GM12801 (cell line): Measurements from ENCODE around the gene NWD2.

ENCODE experiments used
- TF ChIP-seq, protein P1 (sequence below): IDR thresholded peaks from one replicate; pipeline ENCODE4 v1.5.1; 2011; ENCODE audit warnings: control low read depth; ENCODE audit not compliant: insufficient read length; ENCODE audit errors: extremely low read depth

NWD2 gene

DNA sequence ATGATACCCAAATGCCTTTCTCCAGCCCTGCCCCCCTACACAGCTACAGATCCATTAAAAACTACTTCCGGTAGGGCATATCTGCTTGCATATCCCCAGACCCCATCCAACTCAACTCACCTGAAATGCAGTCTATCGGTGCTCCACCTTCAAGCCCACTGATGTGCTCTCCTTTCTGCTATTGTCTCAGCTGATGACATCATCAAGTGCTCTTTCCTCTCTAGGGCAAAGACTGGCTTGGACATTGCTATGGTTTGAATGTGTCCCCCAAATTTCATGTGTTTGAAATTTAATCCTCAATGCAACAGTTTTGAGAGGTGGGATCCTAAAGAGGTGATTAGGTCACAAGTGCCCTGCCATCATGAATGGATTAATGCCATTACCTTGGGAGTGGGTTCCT lies 229.3 kb downstream of the NWD2 start:
- TF ChIP-seq, protein P1, sequence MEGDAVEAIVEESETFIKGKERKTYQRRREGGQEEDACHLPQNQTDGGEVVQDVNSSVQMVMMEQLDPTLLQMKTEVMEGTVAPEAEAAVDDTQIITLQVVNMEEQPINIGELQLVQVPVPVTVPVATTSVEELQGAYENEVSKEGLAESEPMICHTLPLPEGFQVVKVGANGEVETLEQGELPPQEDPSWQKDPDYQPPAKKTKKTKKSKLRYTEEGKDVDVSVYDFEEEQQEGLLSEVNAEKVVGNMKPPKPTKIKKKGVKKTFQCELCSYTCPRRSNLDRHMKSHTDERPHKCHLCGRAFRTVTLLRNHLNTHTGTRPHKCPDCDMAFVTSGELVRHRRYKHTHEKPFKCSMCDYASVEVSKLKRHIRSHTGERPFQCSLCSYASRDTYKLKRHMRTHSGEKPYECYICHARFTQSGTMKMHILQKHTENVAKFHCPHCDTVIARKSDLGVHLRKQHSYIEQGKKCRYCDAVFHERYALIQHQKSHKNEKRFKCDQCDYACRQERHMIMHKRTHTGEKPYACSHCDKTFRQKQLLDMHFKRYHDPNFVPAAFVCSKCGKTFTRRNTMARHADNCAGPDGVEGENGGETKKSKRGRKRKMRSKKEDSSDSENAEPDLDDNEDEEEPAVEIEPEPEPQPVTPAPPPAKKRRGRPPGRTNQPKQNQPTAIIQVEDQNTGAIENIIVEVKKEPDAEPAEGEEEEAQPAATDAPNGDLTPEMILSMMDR: no peak

DNA sequence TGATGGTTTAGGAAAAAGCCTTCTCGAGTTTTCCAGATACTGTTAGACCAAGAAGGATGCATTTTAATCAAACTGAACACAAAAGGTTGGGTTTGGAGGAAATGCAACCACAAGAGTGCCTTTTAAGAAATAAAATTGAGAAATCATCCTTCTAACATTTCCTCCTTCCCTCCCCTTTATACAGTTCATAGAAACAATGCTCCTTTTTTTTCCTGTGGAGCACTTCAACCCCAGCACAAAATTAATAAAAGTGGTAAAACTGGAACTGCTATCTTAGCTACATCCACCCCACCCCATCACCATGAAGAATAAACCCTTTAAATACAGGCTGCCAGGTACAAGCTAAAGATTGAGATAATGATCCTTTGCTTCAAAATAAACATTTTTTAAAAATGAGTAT lies 230.5 kb downstream of the NWD2 start:
- TF ChIP-seq, protein P1: no peak

DNA sequence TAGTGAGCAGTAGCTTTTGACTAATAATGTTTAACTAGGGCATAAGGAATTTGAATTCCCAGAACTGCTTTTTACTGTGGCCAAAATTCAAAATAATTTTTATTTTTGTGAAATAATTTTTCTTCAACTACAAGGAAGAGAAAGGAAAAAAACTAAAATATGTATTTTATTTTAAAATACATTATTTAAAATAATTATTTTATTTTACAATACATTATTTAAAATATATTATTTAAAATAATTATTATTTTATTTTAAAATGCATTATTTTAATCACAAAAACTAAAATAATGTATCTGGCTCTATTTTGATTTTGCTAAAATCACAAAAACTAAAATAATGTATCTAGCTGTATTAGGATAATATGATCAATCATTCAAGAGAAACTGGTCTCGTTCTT lies 231.2 kb downstream of the NWD2 start:
- TF ChIP-seq, protein P1: no peak

DNA sequence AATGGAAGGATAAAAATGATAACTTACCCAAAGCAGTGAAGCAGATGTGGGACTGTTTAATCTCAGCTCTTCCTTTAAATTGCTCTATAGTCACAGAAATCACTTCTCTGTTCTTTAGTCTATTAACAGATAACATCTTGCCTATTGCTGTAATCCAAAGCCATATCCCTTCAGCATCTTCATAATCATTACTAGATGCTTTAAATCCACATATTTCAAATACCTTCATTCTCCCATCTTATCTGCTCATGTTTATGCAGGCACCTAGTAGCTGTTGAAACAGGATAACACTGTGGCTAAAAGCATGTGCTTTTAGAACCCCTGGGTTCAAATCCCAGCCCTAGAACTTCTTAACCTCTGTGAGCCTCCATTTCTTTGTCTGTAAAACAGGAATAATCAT lies 231.7 kb downstream of the NWD2 start:
- TF ChIP-seq, protein P1: no peak

DNA sequence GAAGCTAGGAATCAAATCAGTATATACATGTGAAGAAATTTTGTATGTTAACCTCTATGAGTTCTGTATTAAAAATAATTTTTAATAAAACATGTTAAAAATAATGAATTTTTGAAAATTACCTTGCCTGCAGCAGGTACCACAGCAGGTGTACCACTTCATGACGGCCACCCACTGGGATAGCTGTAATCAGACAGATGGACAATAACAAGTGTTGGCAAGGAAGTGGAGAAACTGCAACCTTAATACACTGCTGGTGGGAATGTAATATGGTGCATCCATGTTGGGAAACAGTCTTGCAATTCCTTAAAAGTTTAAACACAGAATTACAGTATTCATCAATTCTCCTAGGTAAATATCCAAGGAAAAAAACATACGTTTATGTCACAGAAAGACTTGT lies 232.1 kb downstream of the NWD2 start:
- TF ChIP-seq, protein P1: no peak

DNA sequence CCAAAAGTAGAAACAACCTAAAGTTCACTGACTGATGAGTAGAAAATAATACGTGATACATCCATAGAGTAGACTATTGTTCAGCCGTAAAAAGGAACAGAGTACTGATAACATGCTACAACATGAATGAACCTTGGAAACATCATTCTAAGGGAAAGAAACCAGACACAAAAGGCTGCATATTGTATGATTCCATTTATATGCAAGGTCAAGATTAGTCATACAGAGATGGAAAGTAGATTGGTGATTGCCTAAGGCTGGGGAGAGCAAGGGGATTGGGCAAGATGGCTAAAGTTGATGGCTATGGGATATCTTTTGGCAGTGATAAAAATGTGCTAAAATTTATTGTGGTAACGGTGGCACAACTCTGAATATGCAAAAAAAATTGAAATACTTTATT lies 232.6 kb downstream of the NWD2 start:
- TF ChIP-seq, protein P1: no peak

DNA sequence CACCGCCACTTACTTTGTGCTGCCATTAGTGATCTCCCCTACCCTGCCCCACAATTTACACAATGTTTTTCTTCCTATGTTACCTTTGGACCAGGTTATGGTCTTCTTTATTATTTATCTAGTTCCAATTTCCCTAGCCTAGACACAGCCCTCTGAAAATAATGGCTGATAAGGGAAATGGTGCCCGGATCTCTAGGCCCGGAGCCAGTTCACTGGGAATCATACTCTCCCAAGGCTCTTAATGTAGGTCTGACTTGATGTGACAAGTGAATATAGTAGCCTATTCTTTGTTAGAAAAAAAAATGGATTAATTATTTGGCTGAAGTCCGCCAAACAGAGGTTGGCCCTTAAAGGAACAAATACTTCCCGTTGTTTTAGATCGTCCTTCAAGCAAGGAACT lies 233.6 kb downstream of the NWD2 start:
- TF ChIP-seq, protein P1: no peak

DNA sequence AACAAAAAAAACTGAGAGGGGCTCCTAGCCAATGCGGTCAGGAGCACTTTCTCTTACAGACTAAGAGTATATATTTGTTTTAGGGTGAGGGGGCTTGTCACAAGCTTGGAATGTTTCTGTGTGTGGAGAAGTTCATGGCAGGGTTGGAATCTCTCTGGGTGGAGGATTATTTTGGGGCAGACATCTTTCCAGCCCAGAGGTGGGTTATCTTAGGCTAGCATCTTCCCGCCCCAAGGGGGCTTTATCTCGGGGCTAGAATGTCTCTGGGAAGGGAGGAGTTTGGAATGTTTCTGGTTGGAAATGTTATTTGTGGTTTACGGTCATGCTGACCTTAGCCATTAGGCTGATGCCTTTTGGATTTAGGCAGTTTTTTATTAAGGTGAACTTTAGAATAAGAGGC lies 236.0 kb downstream of the NWD2 start:
- TF ChIP-seq, protein P1: no peak
